Heart left ventricle (tissue), 16 donors: ENCODE measurements around the gene SH3BP5L. TPM values are rescaled to one million over a fixed set of nuclear protein-coding genes. Genes with fewer than 3 reads are reported as not detected.

Experiments
- ATAC-seq, 4 donors: fragments of 200-7000 bp; cut with Tn5 transposase; one replicate each; pipeline ENCODE4 v1.9.1; 2020 to 2022; ENCODE audit warnings: moderate library complexity in 4 of 4, mild to moderate bottlenecking in 3 of 4, moderate number of reproducible peaks in 1 of 4
- DNase-seq, 5 donors: peaks; one replicate each; pipeline ENCODE4 v3.0.0-alpha.2; 2020
- H3K27ac ChIP-seq, 12 donors: fragments of 200-600 bp; sonication (generic) in 4 of 12; one replicate each; pipeline versions ENCODE4 v1.5.0 to v1.8.0; 2016 to 2022; ENCODE audit warnings: mild to moderate bottlenecking in 2 of 12
- H3K27me3 ChIP-seq, 9 donors: fragments of 200-600 bp; sonication (generic) in 2 of 9; one replicate each; pipeline versions ENCODE4 v1.5.1 to v1.8.0; 2016 to 2022; ENCODE audit warnings: mild to moderate bottlenecking in 3 of 9
- H3K36me3 ChIP-seq, 9 donors: fragments of 200-600 bp; sonication (generic) in 2 of 9; one replicate each; pipeline versions ENCODE4 v1.5.0 to v1.8.0; 2018 to 2022; ENCODE audit warnings: mild to moderate bottlenecking in 2 of 9
- H3K4me1 ChIP-seq, 12 donors: fragments of 200-600 bp; sonication (generic) in 4 of 12; one replicate each; pipeline versions ENCODE4 v1.5.0 to v1.8.0; 2016 to 2022; ENCODE audit warnings: mild to moderate bottlenecking in 3 of 12
- H3K4me3 ChIP-seq, 12 donors: fragments of 200-600 bp; sonication (generic) in 4 of 12; one replicate each; pipeline versions ENCODE4 v1.5.0 to v1.8.0; 2017 to 2022; ENCODE audit warnings: mild to moderate bottlenecking in 9 of 12, moderate library complexity in 4 of 12
- H3K9me3 ChIP-seq, 12 donors: fragments of 200-600 bp; sonication (generic) in 4 of 12; one replicate each; pipeline versions ENCODE4 v1.5.0 to v1.8.0; 2016 to 2022; ENCODE audit warnings: mild to moderate bottlenecking in 1 of 12
- CTCF ChIP-seq, 12 donors: fragments of 200-600 bp; sonication (generic) in 4 of 12; IDR thresholded peaks; one replicate each; pipeline versions ENCODE4 v1.5.0 to v1.8.0; 2018 to 2022; ENCODE audit warnings: antibody characterized with exemption in 12 of 12, mild to moderate bottlenecking in 5 of 12
- POLR2A ChIP-seq, 2 donors: fragments of 450-650 bp; IDR thresholded peaks; one replicate each; pipeline ENCODE4 v1.6.1; 2017; ENCODE audit warnings: antibody characterized with exemption in 2 of 2, mild to moderate bottlenecking in 2 of 2, moderate library complexity in 2 of 2
- WGBS, 4 donors: extraction: QIAGEN DNeasy Blood & Tissue Kit in 2 of 4; methylation state at CpG; one replicate each; pipeline versions ENCODE4 v1.1.5 to v1.1.7; 2013 to 2018; 5-methylcytosine and 5-hydroxymethylcytosine counted together
- intact Hi-C, 10 donors: fragments of 100-400 bp; cut with DNase I; formaldehyde crosslinking; loops; one replicate each; pipeline versions ENCODE4 v1.11.1 to v1.14.2; 2022
- polyA plus RNA-seq, 2 donors: library from polyadenylated mRNA; stranded (reverse); fragments of 200-250 nt; gene quantifications; one replicate each; pipeline ENCODE4 v1.2.3, GENCODE V29; 2013
- total RNA-seq, 9 donors: library from RNA; depleted of rRNA in 2 of 9; stranded (reverse); fragments of >200 nt in 2 of 9; fragmentation: NEBNext Ultra II Directional in 3 of 9; extraction: Animal tissue kit (Norgen Biotek cat#: 25700) in 3 of 9; gene quantifications; one replicate each; pipeline versions ENCODE4 v1.1.0 to v1.2.4, GENCODE V29; 2016 to 2023
- donor health status: ischemic (EF 13 %, LVEDD 7.1; RV severe dilation, severe dysfunction).
- donor health status: healthy with polysubstance abuse.
- donor health status: DM: no; HTN: yes; CAD: no.
- donor health status: DM: no; HTN: no; CAD: no.
- donor health status: ischemic (EF 25% LVEDD 6.9; RV normal size, moderate dysfunction).
- donor health status: ischemic (EF 25% LVEDD 5.7; RV mildly dilated, moderate dysfunction).
- donor health status: healthy.
- donor health status: DM: yes; HTN: yes; CAD: no.
- donor health status: ischemic (EF 35%, LVEDD 5.7; RV mildly dilated, moderate dysfunction).
- donor health status: nonischemic (EF 11% LVEDD 7.7; RV severe dilation, severe dysfunction).
- donor health status: DM: yes; HTN: yes; CAD: no.
- donor health status: PGD.
- donor health status: ischemic (EF 29% LVEDD 5.4; RV normal size, mild dysfunction).
- donor health status: nonischemic (EF 23%, LVEDD 6.1; RV moderate dilation, normal function).

SH3BP5L gene
- total and polyA plus RNA-seq, 11 donors: 15.8 to 51.1 (median 19.3) TPM

- H3K36me3 ChIP-seq: peaks cover 0 to 33% (median 26%) of the 10 kb centered on the region in 9 donors
- DNase-seq (peak in 3 of 5 donors; percentile 50 to 63 (median 52)), ATAC-seq (no peak)
- H3K9me3 ChIP-seq: no peaks in the 10 kb centered on the region
- no peaks in the 10 kb centered on the region for H3K27me3 ChIP-seq
- intact Hi-C loops: loop anchor here in 3 of 10 donors (1.0 to 2.0 kb wide), 3 partner anchors 12 to 17 kb away; partner anchors contain the start of gene ZNF692 (in 1 of the 3)
- H3K27ac ChIP-seq: peak overlapping the region in 10 of 12 donors; percentile 1 to 54 (median 44)
- peaks cover 0 to 59% (median 40%) of the 10 kb centered on the region in 12 donors for H3K4me1 ChIP-seq
- TF ChIP-seq POLR2A (IDR thresholded peaks at IDR 0.05) (no peak), CTCF (IDR thresholded peaks at IDR 0.05) (peak; percentile 19 to 68 (median 55))
- H3K4me3 ChIP-seq: no peak overlapping the region
- WGBS, 4 donors: 32 to 47% (median 39%) methylated on average over 12 of the region's 12 CpGs
Measured at GRCh38 chr1:248841702-248842395, 16.1 kb upstream of the SH3BP5L start.

GRCh38 chr1:248840946-248841345, 15.2 kb upstream of the SH3BP5L start:
- H3K4me3 ChIP-seq: no peak overlapping the region
- no peak for ATAC-seq
- intact Hi-C loops: loop anchor here in 1 of 10 donors (2.0 kb wide), 1 partner anchor 18 kb away; the partner anchor contains the start of gene ZNF692
- no peaks in the 10 kb centered on the region for H3K27me3 ChIP-seq
- no peaks in the 10 kb centered on the region for H3K9me3 ChIP-seq
- 71 to 86% (median 83%) methylated on average over 4 of the region's 4 CpGs for WGBS, 4 donors
- TF ChIP-seq CTCF (IDR thresholded peaks at IDR 0.05) (no peak), POLR2A (IDR thresholded peaks at IDR 0.05) (no peak)
- no peak for DNase-seq
- H3K4me1 ChIP-seq: peaks cover 0 to 59% (median 40%) of the 10 kb centered on the region in 12 donors
- H3K36me3 ChIP-seq: peaks cover 0 to 24% (median 17%) of the 10 kb centered on the region in 9 donors
- peak overlapping the region in 2 of 12 donors; percentile 12 to 54 for H3K27ac ChIP-seq

- DNase-seq (no peak), ATAC-seq (peak in 1 of 4 donors; percentile 0)
- Histone ChIP-seq H3K27ac (peak overlapping the region; percentile 97 to 100 (median 100)), H3K4me3 (peak overlapping the region; percentile 64 to 99 (median 86)), H3K36me3 (peaks cover 0 to 8% (median 0%) of the 10 kb centered on the region in 9 donors), H3K4me1 (peaks cover 0 to 58% (median 40%) of the 10 kb centered on the region in 12 donors), H3K27me3 (no peaks in the 10 kb centered on the region), H3K9me3 (no peaks in the 10 kb centered on the region)
- intact Hi-C loops: loop anchor here in 7 of 10 donors (1.0 to 2.0 kb wide), 5 partner anchors 18 to 68 kb away; partner anchors contain the start of genes PGBD2 (in 2 of the 7) and ZNF692 (in 2 of the 7)
- 18 to 22% (median 19%) methylated on average over 8 to 10 of the region's 10 CpGs for WGBS, 4 donors
- TF ChIP-seq POLR2A (IDR thresholded peaks at IDR 0.05): no peak
- TF ChIP-seq CTCF (IDR thresholded peaks at IDR 0.05): no peak
Measured at GRCh38 chr1:248839168-248839555, 13.4 kb upstream of the SH3BP5L start.
